ENCODE data around the gene CREB5.

Gene CREB5

DNA sequence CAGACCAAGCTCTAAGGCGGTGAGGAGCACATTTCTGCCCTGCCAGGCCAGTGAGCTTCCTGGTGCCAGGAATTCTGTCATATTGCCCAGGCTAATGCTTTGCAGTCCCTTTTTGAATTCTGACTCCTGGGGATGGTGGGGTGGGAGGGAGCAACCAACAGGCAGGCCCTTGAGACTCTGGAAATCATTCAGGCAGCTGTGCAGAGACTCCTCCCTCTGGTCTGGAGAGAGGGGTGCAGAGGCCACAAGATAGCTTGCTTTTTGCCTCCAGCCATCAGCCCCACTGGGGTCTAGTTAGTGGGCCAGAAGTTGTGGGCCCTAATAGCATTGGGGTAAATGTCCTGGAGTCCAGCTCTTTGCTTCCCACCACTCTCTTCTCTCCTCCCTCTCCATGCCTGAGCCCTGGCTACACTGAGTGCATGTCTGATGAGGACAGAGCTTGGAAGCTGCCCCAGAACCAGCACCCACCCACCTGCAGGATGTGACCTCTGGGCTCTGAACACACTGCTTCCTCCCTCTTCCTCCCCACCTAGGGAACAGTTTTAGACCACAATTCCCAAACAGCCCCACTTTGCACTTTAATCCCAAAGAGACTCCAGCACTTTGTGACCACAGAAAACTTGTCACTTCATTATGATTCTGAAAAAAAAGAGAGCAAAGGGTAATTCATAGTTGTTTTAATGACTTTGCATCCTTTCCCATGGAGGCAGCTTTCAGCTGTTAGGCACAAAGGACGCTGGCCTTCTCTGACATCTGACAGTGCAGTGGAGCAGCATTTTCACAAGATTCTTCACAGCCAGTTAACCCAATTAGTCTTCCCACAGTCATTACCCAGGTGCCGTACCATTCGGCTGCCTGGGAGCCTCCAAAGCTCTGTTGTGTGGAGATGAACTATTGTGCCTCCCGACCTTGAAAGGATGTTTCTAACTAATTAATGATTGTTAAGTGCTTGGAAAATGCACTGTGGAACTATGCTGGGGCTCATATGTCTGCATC lies 283.3 kb downstream of the CREB5 start:
- DNase-seq: no peak

GRCh38 chr7:28697913-28698563 lies 285.7 kb downstream of the CREB5 start:
- DNase-seq: no peak

- no peak for DNase-seq
These were observed 286.5 kb downstream of the CREB5 start for GRCh38 chr7:28698840-28699239.

DNA sequence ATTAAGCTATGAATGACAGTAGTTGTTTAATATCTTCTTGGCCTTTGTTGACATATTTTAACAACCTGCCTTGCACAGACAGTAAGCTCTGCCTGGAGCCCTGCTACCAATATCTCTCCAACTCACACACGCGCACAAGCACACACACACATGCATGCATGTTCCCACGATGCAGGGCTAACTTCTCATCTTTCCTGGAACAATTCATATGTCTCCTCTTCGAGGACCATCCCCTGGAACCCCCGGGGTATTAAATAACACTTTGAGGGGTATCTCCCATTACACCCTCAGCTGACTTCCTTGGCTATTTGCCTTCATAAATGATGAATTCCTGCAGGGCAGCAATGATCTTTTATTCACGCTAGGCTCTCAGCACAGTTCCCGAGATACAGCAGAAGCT lies 287.8 kb downstream of the CREB5 start:
- DNase-seq: no peak

- DNase-seq: no peak
These were observed 288.5 kb downstream of the CREB5 start for GRCh38 chr7:28700790-28701203.

DNA sequence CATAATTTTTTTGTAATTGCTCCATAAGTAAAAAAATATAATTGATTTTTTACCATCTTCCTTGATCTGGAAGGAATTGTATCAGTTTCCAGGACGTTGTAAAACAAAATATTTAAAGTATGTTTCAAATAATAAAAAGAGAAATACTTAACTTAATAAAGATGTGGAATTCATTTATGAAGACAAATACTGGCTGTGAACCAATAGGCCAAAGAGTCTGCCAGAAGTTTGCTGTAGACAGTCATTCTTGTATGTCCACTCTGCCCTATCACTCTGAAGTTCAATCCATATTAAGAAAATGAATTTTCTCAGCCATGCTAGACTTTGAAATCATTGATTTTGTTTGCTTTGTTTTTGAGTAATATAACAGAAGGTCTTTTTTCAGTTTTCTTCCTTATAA lies 289.4 kb downstream of the CREB5 start:
- DNase-seq: no peak

- DNase-seq: no peak
These were observed 289.9 kb downstream of the CREB5 start for GRCh38 chr7:28702171-28702570.

DNA sequence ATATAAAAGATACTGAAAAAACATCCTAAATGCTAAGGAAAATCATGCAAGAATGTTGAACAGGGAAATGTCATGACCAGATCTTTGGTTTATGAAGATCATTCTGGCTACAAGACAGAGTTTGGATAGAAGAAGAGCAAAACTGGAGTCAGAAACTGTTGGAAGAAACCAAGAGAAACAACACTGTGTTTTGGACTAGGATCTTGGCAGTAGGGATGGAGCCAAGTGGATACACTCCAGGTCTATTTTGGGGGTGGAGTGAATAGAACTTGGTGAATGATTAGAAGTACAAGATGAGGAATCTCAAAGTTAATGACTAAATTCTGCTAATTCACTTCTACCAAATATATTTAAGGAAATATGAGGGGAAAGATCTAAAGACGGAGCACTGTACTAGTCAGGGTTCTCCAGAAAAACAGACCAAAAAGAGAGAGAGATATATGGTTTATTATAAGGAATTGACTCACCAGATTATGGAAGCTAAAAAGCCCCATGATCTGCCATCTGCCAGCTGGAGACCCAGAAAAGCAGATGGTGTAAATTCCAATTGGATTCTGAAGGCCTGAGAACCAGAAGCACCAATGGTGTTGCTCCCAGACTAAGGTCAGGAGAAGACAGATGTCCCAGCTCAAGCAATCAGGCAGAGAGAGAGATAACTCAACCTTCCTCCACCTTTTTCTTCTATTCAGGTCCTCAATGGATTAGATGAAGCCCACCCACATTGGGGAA lies 290.9 kb downstream of the CREB5 start:
- DNase-seq: no peak

GRCh38 chr7:28704706-28705105 lies 292.4 kb downstream of the CREB5 start:
- DNase-seq: no peak

DNA sequence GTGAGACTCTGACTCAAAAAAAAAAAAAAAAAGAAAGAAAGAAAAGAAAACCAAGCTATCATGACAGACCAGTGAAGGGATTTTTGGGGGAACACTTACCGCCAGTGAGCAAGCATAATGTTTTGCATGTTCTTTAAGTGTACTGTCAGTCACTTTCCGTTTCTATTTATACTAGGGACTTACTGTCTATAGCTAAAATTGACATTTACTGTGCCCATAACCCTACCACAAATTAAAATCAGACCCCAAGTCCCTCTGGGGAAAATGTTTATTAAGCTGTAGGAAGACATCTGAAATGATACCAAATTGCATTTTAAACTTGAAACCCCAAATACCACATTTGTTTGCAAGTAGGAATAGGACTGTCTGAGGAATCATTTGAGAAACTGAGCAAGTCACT lies 293.0 kb downstream of the CREB5 start:
- DNase-seq: no peak

DNA sequence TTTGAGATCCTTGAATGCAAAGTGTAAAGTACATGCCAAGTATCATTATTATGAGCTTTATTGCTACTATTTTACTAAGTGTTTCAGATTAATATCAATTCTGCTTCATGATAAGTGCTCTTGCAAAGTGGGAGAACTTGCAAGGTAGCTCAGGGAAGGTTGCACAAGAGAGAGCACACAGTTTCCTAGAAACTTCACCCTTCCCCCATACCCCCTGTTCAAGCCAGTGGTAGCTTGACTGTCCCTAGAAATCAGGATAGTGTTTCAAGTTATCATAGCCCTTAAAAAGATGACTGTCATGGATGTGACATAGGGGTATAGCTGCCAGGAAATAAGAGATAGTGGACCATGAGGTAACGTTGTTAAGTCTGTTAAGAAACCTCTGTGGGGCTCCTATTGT lies 294.3 kb downstream of the CREB5 start:
- no peak for DNase-seq

- no peak for DNase-seq
These were observed 295.0 kb downstream of the CREB5 start for GRCh38 chr7:28707291-28707690.

- no peak for DNase-seq
These were observed 296.0 kb downstream of the CREB5 start for GRCh38 chr7:28708033-28708951.

GRCh38 chr7:28709748-28710147 lies 297.4 kb downstream of the CREB5 start:
- no peak for DNase-seq

- DNase-seq: no peak
These were observed 298.8 kb downstream of the CREB5 start for GRCh38 chr7:28711114-28711513.

DNA sequence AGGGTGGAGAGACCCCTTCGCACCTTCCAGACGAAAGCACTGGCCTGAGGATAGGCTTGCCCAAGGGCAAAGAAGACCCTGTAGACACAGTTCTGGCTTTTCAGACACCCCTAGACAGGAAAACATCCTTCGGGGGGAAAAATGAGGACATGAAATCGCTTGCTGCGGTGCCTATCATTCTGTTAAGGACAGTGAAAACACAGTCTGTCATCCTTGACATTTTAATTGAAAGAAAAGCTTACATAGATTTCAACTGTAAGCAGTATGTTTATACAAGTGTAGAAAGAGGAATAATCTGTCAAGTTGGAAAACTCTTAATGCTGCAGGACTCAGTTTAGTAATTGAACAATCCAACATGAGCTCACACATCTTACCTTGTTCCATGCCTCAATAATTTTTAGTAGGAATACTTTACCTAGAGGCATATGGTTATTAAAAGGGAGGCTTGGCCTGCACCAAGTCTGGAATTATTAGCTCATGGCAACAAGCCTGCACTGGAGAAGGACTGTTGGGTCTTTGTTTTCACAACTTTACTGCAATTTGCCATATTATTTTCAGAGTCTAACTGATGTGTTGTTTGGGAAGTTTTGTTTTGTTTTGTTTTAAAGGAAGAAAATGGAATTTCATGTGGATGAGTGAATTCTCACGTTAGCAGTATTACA lies 302.3 kb downstream of the CREB5 start:
- DNase-seq: no peak

DNA sequence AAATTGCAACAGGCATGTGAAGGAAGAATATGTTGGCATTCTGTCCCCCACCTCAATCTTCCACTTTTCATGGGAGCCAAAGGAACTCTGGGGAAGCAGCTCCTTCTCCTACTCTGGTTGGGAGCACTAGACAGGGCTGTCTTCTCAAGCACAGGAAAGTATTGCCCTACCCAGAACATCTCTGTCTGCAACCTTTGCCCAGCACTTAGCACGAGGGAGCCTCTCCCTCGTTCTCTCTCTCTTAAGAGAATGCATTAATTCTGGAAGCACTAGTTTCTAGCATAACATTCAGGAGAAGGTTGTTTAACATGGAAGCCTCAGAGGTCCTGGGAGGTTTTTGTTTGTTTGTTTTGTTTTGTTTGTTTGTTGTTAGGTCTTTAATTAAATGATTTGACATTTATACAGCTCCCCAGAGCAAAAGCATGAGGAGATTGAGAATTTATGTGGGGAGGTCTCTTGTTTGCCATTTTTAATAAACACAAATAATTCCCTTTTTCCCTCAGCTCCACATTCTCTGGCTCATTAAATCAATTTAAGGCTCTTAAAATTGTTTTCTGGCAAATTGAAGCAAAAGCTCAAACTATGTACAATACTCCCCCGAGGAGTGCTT lies 305.2 kb downstream of the CREB5 start:
- no peak for DNase-seq

DNA sequence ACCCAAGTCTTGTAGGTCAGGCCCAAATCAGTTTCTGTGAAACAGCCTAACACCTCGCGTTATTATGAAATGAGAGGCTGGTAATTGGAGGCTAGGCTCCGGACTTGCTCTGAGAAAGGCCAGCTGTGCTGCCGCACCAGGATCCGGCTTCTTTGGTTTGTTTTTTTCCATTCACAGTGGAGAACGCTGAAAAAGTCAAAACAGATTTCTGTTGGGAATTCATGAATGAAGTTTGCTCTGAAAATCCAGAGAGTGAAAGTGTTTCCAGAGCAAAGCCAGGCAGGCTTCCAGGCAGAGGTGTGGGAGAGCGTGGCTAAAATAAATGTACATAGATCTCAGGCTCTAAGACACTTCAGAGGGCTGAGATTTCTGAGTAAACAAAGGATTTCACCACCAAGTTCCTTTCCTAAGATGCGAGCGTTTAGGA lies 305.8 kb downstream of the CREB5 start:
- no peak for DNase-seq

DNA sequence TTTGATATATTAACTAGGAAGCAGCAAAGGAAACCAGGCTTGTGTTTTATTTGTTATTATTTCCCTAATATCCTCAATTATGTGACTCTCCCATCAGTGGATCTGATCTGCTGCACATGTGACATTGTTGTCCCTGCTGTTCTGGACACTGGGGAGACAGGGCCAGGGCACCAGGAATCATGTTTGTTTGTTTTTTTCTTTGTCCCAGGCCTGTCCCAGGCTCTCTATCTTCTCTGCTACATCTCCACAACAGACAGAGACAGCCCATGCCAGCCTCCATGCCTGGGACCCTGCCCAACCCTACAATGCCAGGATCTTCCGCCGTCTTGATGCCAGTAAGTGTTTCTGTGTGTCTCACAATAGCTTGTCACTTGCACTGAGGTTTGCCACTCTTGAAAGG lies 306.2 kb downstream of the CREB5 start:
- DNase-seq: no peak

DNA sequence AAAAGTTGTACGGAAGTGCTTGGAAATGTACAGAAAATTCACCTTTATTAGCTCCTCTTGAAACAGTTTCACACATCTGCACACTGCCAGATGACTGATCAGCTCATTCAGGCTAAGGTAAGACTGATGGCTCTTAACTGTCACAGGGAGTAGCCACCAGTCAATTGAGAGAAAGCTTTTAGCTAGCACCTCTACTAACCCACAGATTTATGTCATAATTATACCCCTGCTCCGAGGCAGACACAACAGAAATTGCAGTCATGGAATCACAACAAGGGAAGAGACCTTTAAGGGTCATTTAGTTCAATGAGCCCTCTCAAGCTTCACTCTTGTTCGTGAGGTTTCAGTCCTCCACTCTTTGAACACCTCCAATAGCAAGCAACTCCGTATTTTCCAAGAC lies 310.4 kb downstream of the CREB5 start:
- no peak for DNase-seq

GRCh38 chr7:28723336-28723735 lies 311.0 kb downstream of the CREB5 start:
- DNase-seq: no peak
